NCI-H526 (cell line): ENCODE measurements around the gene FAAP20.
A peak's percentile ranks its signal among the peaks of the same experiment; 100 is the strongest.

Experiments
- DNase-seq, 2 experiments: peaks; one replicate each; lab custom pipeline; 2025; lab: John Stamatoyannopoulos, UW

FAAP20 gene

DNA sequence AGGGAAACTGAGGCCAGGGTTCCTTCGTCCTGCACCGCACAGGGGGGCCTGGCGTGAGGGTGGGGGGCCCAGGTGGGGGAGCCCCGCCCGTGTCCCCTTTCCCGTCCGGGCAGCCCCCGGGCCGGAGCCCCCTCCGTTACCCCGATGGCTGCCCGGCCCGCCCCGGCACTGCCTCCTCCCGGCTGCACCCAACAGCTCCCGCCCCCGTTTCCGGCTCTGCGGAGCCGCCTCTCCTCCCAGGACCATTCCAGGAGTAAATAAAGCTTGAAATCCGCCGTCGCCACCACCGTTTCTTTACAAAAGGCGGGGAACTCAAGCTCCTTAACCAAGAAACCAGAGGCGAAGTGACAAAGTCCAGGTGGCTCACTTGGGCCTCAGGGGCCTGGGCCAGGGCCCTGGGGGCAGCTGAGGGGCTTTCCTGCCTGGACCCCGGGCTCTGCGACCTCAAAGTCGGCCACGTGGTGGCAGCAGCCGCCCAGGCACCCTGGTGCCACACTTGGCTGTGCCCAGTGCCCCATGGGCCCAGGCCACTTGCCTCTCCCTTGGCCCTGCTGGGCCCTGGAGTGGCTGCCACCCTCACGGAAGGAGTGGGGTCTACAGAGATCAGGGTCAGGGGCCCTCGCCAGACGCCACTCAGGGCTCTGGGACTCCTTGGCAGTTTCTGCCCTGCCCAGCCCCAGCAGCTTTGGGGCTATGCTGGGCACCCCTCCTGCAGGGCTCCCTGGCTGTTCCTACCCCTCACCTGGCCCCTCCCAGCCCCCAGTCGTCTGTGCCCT is 514 bp upstream of the FAAP20 start:
- peak; percentile 59 to 89 for DNase-seq

- DNase-seq: peak in 1 of 2 experiments; percentile 68
Observed at GRCh38 chr1:2193514-2194281, 874 bp downstream of the FAAP20 start.

- no peak for DNase-seq
Observed at GRCh38 chr1:2192031-2192995, 2.3 kb downstream of the FAAP20 start.

DNA sequence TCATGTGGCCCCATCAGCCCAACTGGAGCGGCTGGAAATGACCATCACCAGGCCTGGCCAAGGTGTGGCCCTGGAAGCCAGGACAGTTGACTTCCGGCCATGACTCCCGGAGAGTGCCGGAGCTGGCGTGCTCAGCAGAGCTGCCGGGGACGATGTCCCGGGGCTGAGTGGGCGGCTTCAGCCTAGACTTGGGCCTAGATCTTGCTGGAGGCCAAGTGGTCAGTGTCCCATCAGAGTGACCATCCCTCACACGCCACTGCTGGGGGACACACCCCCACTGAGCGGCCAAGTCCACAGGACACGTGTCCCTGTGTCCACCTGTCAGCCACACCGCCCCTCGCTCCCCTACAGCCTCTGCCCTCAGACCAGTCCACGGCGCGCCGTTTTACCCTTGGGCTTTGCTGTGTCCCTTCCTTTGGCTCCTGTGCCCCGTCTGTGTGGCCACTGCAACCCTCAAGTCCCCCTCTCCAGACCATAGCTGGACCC is 4.0 kb downstream of the FAAP20 start:
- DNase-seq: no peak

DNA sequence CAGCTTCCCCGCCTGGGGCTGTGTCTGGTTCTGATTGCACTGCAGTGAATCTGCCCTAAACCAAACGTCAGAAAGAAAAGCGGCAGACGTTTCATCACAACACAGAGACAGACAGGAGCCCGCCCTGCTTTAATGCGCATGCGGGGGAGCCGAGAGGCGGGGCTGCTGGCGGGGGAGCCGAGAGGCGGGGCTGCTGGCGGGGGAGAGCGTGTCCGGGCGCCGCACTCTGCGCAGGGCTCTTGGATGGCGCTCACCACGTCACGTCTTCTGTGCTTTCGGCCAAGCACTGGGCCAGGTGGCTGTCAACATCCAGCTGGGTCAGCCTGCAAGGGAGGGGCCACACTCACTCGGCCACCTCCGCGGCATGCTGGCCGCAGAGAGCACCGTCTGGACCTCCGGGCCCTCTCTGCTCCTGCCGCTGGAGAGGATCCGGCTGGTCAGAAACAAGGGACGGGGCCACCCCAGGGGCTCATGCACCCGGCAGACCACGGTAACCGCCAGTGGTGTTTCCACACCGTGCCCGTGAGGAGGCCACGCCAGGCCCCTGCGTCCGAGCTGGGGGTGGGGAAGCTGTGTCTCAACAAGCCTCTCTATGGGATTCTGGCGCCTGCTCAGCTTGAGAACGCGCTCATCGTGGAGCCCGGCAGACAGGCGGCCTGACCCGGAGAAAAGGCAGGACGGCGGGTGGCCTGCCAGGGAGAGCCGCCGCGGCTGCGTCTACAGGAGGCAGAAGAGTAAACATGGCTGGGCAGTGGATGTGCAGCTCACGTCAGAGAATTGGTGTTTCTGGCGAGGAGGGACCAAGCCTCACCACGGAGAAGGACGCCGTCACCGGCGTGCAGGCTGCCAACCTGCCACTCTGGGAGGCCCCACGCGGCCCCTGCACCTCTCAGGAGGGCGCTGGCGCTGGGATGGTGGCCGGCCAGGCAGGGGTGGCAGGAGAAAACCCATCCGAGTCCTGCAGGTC is 4.8 kb downstream of the FAAP20 start:
- DNase-seq: peak; percentile 85 to 96

GRCh38 chr1:2188336-2188735 is 6.2 kb downstream of the FAAP20 start:
- DNase-seq: no peak

DNA sequence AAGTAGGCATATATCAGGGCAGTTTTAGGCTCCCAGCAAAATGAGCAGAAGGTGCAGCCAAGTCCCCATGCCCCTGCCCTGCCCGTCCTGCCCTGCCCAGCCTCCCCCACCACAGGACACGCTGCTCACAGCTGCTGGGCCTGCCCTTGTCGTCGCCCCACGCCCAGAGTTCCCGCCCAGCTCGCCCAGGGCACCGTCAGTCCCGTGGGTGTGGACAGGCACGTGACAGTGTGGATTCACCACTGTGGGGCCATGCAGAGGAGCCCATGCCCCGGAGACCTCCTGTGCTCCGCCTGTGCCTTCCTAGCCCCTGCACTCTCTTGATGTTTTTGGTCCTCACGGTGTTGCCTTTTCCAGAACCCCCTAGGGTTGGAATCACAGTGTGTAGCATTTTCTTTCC is 7.0 kb downstream of the FAAP20 start:
- DNase-seq: no peak

GRCh38 chr1:2186901-2187300 is 7.7 kb downstream of the FAAP20 start:
- no peak for DNase-seq

DNA sequence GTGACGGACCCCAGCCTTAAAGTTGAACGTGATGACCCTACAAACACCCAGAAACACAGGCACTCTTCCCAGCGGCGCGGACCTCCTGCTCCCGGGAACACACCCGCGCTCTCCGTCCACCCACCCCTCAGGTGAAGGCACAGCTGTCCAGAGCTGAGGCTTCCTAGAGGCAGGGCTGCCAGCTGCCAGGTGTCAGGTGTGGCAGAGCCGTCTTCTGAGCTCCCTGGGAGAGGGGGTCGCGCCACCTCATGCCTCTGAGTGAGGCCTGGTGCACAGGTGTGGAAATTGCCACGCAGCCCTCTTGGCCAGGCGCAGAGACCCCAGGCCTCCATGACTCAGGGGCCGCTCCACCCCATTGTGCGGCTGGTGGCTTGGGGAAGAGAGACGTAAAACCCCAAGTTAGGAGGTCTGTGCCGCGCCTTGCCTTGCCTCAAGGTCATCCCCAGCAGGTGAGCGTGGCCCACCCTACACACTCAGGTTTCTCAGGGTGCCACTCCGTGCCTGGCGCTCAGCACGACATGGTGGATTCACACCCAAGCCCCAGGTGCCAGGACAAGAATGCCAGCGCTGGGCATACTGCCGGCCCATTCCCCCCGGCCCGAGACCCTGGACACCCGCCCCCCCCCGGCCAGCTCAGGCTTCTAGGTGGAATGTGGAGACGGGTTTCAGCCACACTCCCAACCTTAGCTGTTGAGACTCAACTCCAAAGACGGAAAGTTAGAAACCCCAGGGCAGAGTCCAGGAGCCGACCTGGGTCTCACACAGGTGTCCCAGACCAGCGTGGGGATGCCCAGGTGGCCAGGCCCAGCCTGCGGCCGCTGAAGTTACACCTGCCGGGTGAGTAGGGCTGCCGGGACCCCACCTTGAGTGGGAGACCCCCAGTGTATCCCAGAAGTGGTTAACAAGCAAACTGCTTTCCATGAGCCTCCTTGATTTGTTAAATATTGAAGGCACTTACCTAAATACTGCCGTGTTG is 8.4 kb downstream of the FAAP20 start:
- DNase-seq: no peak

DNA sequence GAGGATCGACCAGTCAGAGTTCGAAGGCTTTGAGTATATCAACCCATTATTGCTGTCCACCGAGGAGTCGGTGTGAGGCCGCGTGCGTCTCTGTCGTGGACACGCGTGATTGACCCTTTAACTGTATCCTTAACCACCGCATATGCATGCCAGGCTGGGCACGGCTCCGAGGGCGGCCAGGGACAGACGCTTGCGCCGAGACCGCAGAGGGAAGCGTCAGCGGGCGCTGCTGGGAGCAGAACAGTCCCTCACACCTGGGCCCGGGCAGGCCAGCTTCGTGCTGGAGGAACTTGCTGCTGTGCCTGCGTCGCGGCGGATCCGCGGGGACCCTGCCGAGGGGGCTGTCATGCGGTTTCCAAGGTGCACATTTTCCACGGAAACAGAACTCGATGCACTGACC is 9.6 kb downstream of the FAAP20 start:
- no peak for DNase-seq

DNA sequence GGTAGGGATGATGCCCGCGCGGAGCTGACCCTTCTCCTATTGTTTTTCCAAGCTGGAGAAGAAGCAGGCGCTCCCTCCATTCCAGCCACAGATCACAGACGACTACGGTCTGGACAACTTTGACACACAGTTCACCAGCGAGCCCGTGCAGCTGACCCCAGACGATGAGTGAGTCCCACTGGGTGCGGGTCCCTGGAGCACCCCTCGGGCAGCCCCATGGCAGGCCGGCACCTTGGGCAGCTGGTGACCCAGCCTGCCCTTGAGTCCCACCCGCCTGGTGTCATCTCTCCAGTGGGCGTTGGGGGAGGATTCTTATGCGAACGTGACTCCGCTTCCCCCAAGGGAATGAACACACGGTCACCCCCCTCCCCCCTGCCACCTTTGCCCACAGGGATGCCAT is 10.0 kb downstream of the FAAP20 start:
- no peak for DNase-seq

GRCh38 chr1:2183937-2184334 is 10.6 kb downstream of the FAAP20 start:
- DNase-seq: no peak

- no peak for DNase-seq
Observed at GRCh38 chr1:2182376-2182775, 12.2 kb downstream of the FAAP20 start.

GRCh38 chr1:2181752-2182151 is 12.8 kb downstream of the FAAP20 start:
- no peak for DNase-seq

GRCh38 chr1:2181271-2181670 is 13.3 kb downstream of the FAAP20 start:
- DNase-seq: no peak

DNA sequence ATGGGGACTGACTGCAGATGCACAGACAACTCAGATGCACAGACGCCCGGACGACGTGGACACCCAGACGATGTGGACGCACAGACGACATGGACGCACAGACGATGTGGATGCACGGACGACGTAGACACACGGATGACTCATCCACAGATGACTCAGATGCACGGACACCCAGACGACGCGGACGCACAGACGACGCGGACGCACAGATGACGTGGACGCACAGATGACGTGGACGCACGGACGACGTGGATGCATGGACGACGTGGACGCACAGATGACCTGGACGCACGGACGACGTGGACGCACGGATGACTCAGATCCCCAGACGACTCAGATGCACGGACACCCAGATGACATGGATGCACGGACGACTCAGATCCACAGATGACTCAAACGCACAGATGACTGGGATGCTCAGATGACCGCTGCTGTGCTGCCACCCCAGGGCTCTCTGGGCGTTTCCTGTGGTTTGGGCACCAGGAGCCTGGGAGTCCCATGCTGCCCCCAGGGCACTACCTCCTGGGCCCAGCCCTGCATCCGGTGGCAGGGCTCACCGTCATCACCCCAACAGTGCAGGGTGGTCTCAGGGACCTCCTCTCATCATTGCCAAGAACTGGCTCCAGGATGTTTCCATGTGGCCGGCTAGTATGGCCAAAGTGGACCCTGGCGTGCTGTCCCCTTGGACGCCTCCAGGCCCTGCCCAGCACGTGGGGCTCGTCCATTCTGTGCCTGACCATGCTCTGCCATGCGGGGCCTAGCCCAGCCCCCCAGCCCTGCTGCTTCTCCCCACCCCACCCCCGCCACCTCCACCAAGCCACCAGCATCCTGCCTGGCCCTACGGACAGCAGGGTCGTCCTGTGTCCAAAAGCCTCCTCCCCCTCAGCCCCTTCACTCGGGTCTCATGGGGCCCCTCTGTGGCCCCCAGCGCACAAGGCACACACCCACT is 14.0 kb downstream of the FAAP20 start:
- no peak for DNase-seq

GRCh38 chr1:2179283-2180013 is 15.1 kb downstream of the FAAP20 start:
- peak; percentile 70 to 87 for DNase-seq

- DNase-seq: no peak
Observed at GRCh38 chr1:2178875-2179274, 15.7 kb downstream of the FAAP20 start.
